ENCODE data around the gene PPIP5K2.

GRCh38 chr5:103203226-103203625, 83.1 kb downstream of the PPIP5K2 start:
- TF ChIP-seq FOXA1 (IDR thresholded peaks at IDR 0.05): no peak
- TF ChIP-seq CTCF (IDR thresholded peaks at IDR 0.05; ENCODE audit: low read depth, low read length, missing input control): no peak
- TF ChIP-seq MAX (IDR thresholded peaks at IDR 0.05): no peak
- TF ChIP-seq YY1 (IDR thresholded peaks at IDR 0.05): no peak
- no peak for TF ChIP-seq RAD21 (IDR thresholded peaks at IDR 0.05)

Data from liver (tissue), 3 donors.